ENCODE results near the gene STAT4. TPM values are rescaled to one million over a fixed set of nuclear protein-coding genes. Genes with fewer than 3 reads are reported as not detected.

Gene STAT4
- total RNA-seq, 2 experiments from 2014 or later: 77.1 to 83.0 TPM

GRCh38 chr2:191048073-191048472 is 102.7 kb downstream of the STAT4 start:
- no peak overlapping the region for H3K4me3 Mint-ChIP-seq
- no peaks in the 10 kb centered on the region for H3K27me3 Mint-ChIP-seq
- H3K4me1 Mint-ChIP-seq (ENCODE audit: low read depth): no peaks in the 10 kb centered on the region
- POLR2A ChIA-PET: interaction anchor here (0.7 kb wide), 1 partner anchor 1770 kb away, joined by 3 read pairs; no protein-coding TSS in a partner anchor
- intact Hi-C loops (cut with DNase I, micrococcal nuclease): no loop called here
- CTCF ChIA-PET: interaction anchor here (0.7 to 7.6 kb wide), 2 partner anchors 105 to 1461 kb away, joined by 3 to 157 read pairs; partner anchors contain the start of gene STAT4
- no peaks in the 10 kb centered on the region for H3K27me3 ChIP-seq (ENCODE audit: control insufficient read depth in 1 of 2, insufficient read depth in 2 of 2, low read length in 2 of 2)
- peaks cover 10% of the 10 kb centered on the region for H3K4me1 ChIP-seq (ENCODE audit: insufficient read depth, low read length)
- DNase-seq: no peak
- H3K9me3 Mint-ChIP-seq: no peaks in the 10 kb centered on the region
- no peak overlapping the region for H3K27ac Mint-ChIP-seq
- TF ChIP-seq, protein P1, sequence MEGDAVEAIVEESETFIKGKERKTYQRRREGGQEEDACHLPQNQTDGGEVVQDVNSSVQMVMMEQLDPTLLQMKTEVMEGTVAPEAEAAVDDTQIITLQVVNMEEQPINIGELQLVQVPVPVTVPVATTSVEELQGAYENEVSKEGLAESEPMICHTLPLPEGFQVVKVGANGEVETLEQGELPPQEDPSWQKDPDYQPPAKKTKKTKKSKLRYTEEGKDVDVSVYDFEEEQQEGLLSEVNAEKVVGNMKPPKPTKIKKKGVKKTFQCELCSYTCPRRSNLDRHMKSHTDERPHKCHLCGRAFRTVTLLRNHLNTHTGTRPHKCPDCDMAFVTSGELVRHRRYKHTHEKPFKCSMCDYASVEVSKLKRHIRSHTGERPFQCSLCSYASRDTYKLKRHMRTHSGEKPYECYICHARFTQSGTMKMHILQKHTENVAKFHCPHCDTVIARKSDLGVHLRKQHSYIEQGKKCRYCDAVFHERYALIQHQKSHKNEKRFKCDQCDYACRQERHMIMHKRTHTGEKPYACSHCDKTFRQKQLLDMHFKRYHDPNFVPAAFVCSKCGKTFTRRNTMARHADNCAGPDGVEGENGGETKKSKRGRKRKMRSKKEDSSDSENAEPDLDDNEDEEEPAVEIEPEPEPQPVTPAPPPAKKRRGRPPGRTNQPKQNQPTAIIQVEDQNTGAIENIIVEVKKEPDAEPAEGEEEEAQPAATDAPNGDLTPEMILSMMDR (IDR thresholded peaks at IDR 0.05): no peak
- no peak for ATAC-seq (ENCODE audit: poor library complexity)
- no peak overlapping the region for H3K4me3 ChIP-seq (ENCODE audit: low read length)
- peaks cover 10% of the 10 kb centered on the region for H3K36me3 Mint-ChIP-seq (ENCODE audit: low read depth)
- no peak overlapping the region for H3K27ac ChIP-seq (ENCODE audit: low read depth in 1 of 2, low read length in 2 of 2)
- H3K9me3 ChIP-seq (ENCODE audit: control insufficient read depth in 1 of 2, insufficient read depth in 1 of 2, low read length in 2 of 2): no peaks in the 10 kb centered on the region
- peaks cover 10% of the 10 kb centered on the region for H3K36me3 ChIP-seq (ENCODE audit: insufficient read depth, low read length)

GRCh38 chr2:191045141-191045540 is 105.7 kb downstream of the STAT4 start:
- no peaks in the 10 kb centered on the region for H3K27me3 Mint-ChIP-seq
- no peaks in the 10 kb centered on the region for H3K9me3 Mint-ChIP-seq
- no peak for DNase-seq
- no peak overlapping the region for H3K4me3 ChIP-seq (ENCODE audit: low read length)
- H3K27me3 ChIP-seq (ENCODE audit: control insufficient read depth in 1 of 2, insufficient read depth in 2 of 2, low read length in 2 of 2): no peaks in the 10 kb centered on the region
- peaks cover 7% of the 10 kb centered on the region for H3K4me1 ChIP-seq (ENCODE audit: insufficient read depth, low read length)
- CTCF ChIA-PET: interaction anchor here (1.3 kb wide), 2 partner anchors 23 to 110 kb away, joined by 3 to 4 read pairs; no protein-coding TSS in a partner anchor
- intact Hi-C loops (cut with DNase I, micrococcal nuclease): no loop called here
- H3K36me3 ChIP-seq (ENCODE audit: insufficient read depth, low read length): peaks cover 11% of the 10 kb centered on the region
- H3K4me1 Mint-ChIP-seq (ENCODE audit: low read depth): no peaks in the 10 kb centered on the region
- H3K4me3 Mint-ChIP-seq: no peak overlapping the region
- TF ChIP-seq, protein P1 (IDR thresholded peaks at IDR 0.05): no peak
- no peak overlapping the region for H3K27ac Mint-ChIP-seq
- H3K27ac ChIP-seq (ENCODE audit: low read depth in 1 of 2, low read length in 2 of 2): no peak overlapping the region
- peaks cover 20% of the 10 kb centered on the region for H3K36me3 Mint-ChIP-seq (ENCODE audit: low read depth)
- no peak for ATAC-seq (ENCODE audit: poor library complexity)
- POLR2A ChIA-PET: no interaction called here
- H3K9me3 ChIP-seq (ENCODE audit: control insufficient read depth in 1 of 2, insufficient read depth in 1 of 2, low read length in 2 of 2): no peaks in the 10 kb centered on the region

- Histone ChIP-seq H3K9me3 (ENCODE audit: control insufficient read depth in 1 of 2, insufficient read depth in 1 of 2, low read length in 2 of 2) (no peaks in the 10 kb centered on the region), H3K36me3 (ENCODE audit: insufficient read depth, low read length) (peaks cover 22% of the 10 kb centered on the region), H3K27me3 (ENCODE audit: control insufficient read depth in 1 of 2, insufficient read depth in 2 of 2, low read length in 2 of 2) (no peaks in the 10 kb centered on the region), H3K27ac (ENCODE audit: low read depth in 1 of 2, low read length in 2 of 2) (no peak overlapping the region), H3K4me3 (ENCODE audit: low read length) (no peak overlapping the region), H3K4me1 (ENCODE audit: insufficient read depth, low read length) (peaks cover 18% of the 10 kb centered on the region)
- H3K9me3 Mint-ChIP-seq: no peaks in the 10 kb centered on the region
- ChIA-PET POLR2A (no interaction called here), CTCF (interaction anchor here (1.0 kb wide), 1 partner anchor 9 kb away, joined by 3 read pairs; no protein-coding TSS in a partner anchor)
- H3K4me1 Mint-ChIP-seq (ENCODE audit: low read depth): peaks cover 10% of the 10 kb centered on the region
- peaks cover 36% of the 10 kb centered on the region for H3K36me3 Mint-ChIP-seq (ENCODE audit: low read depth)
- ATAC-seq (ENCODE audit: poor library complexity) (no peak), DNase-seq (no peak)
- intact Hi-C loops (cut with DNase I, micrococcal nuclease): no loop called here
- H3K27ac Mint-ChIP-seq: no peak overlapping the region
- H3K4me3 Mint-ChIP-seq: no peak overlapping the region
- H3K27me3 Mint-ChIP-seq: no peaks in the 10 kb centered on the region
- TF ChIP-seq, protein P1 (IDR thresholded peaks at IDR 0.05): no peak
Measured at GRCh38 chr2:191043438-191043837, 107.4 kb downstream of the STAT4 start.

Measured in CD4-positive, alpha-beta T cell (primary cell).